ENCODE data around the gene TPD52L1.

TPD52L1 gene

GRCh38 chr6:125227244-125227643 lies 73.7 kb downstream of the TPD52L1 start:
- DNase-seq (ENCODE audit: low read depth, low spot score) = no peak
- no peak overlapping the region for H3K4me3 ChIP-seq (ENCODE audit: low read length)

GRCh38 chr6:125228981-125229479 lies 75.5 kb downstream of the TPD52L1 start:
- H3K4me3 ChIP-seq (ENCODE audit: low read length) = no peak overlapping the region
- DNase-seq (ENCODE audit: low read depth, low spot score) = no peak

- no peak overlapping the region for H3K4me3 ChIP-seq (ENCODE audit: low read length)
- no peak for DNase-seq (ENCODE audit: low read depth, low spot score)
These were observed 77.1 kb downstream of the TPD52L1 start for GRCh38 chr6:125230674-125231073.

- DNase-seq (ENCODE audit: low read depth, low spot score) = no peak
- no peak overlapping the region for H3K4me3 ChIP-seq (ENCODE audit: low read length)
These were observed 77.6 kb downstream of the TPD52L1 start for GRCh38 chr6:125231133-125231532.

GRCh38 chr6:125231574-125232343 lies 78.2 kb downstream of the TPD52L1 start:
- no peak for DNase-seq (ENCODE audit: low read depth, low spot score)
- no peak overlapping the region for H3K4me3 ChIP-seq (ENCODE audit: low read length)

GRCh38 chr6:125232466-125232865 lies 78.9 kb downstream of the TPD52L1 start:
- no peak for DNase-seq (ENCODE audit: low read depth, low spot score)
- H3K4me3 ChIP-seq (ENCODE audit: low read length) = no peak overlapping the region

- no peak overlapping the region for H3K4me3 ChIP-seq (ENCODE audit: low read length)
- no peak for DNase-seq (ENCODE audit: low read depth, low spot score)
These were observed 79.6 kb downstream of the TPD52L1 start for GRCh38 chr6:125233202-125233601.

- no peak for DNase-seq (ENCODE audit: low read depth, low spot score)
- no peak overlapping the region for H3K4me3 ChIP-seq (ENCODE audit: low read length)
These were observed 83.2 kb downstream of the TPD52L1 start for GRCh38 chr6:125236536-125237327.

- H3K4me3 ChIP-seq (ENCODE audit: low read length) = no peak overlapping the region
- DNase-seq (ENCODE audit: low read depth, low spot score) = no peak
These were observed 84.2 kb downstream of the TPD52L1 start for GRCh38 chr6:125237764-125238163.

GRCh38 chr6:125245109-125245508 lies 91.5 kb downstream of the TPD52L1 start:
- DNase-seq (ENCODE audit: low read depth, low spot score) = no peak
- H3K4me3 ChIP-seq (ENCODE audit: low read length) = no peak overlapping the region

- DNase-seq (ENCODE audit: low read depth, low spot score) = no peak
- H3K4me3 ChIP-seq (ENCODE audit: low read length) = no peak overlapping the region
These were observed 92.1 kb downstream of the TPD52L1 start for GRCh38 chr6:125245523-125246264.

- no peak for DNase-seq (ENCODE audit: low read depth, low spot score)
These were observed 93.0 kb downstream of the TPD52L1 start for GRCh38 chr6:125246566-125246965.

GRCh38 chr6:125248136-125248535 lies 94.6 kb downstream of the TPD52L1 start:
- no peak overlapping the region for H3K4me3 ChIP-seq (ENCODE audit: low read length)
- no peak for DNase-seq (ENCODE audit: low read depth, low spot score)

More at GRCh38 chr6:125246566-125246965, 93.0 kb downstream of the TPD52L1 start:
- H3K4me3 ChIP-seq (ENCODE audit: low read length) = no peak overlapping the region

- no peak overlapping the region for H3K4me3 ChIP-seq (ENCODE audit: low read length)
- DNase-seq (ENCODE audit: low read depth, low spot score) = no peak
These were observed 96.9 kb downstream of the TPD52L1 start for GRCh38 chr6:125250511-125250910.

GRCh38 chr6:125251516-125252220 lies 98.1 kb downstream of the TPD52L1 start:
- no peak for DNase-seq (ENCODE audit: low read depth, low spot score)
- H3K4me3 ChIP-seq (ENCODE audit: low read length) = no peak overlapping the region

GRCh38 chr6:125252891-125253290 lies 99.3 kb downstream of the TPD52L1 start:
- no peak overlapping the region for H3K4me3 ChIP-seq (ENCODE audit: low read length)
- no peak for DNase-seq (ENCODE audit: low read depth, low spot score)

- no peak for DNase-seq (ENCODE audit: low read depth, low spot score)
- H3K4me3 ChIP-seq (ENCODE audit: low read length) = no peak overlapping the region
These were observed 100.3 kb downstream of the TPD52L1 start for GRCh38 chr6:125253881-125254280.

- no peak overlapping the region for H3K4me3 ChIP-seq (ENCODE audit: low read length)
- DNase-seq (ENCODE audit: low read depth, low spot score) = no peak
These were observed 100.7 kb downstream of the TPD52L1 start for GRCh38 chr6:125254321-125254720.

GRCh38 chr6:125255201-125255600 lies 101.6 kb downstream of the TPD52L1 start:
- no peak for DNase-seq (ENCODE audit: low read depth, low spot score)

More at GRCh38 chr6:125255201-125255600, 101.6 kb downstream of the TPD52L1 start:
- no peak overlapping the region for H3K4me3 ChIP-seq (ENCODE audit: low read length)

All from Jurkat, Clone E6-1 (cell line).